ENCODE results near the gene KLRF1.

KLRF1 gene

GRCh38 chr12:9782547-9783382 lies 44.5 kb upstream of the KLRF1 start:
- Histone ChIP-seq H3K4me3 (replicated peaks; ENCODE audit: insufficient read depth, low read length) (no peak overlapping the region), H3K27ac (replicated peaks) (no peak overlapping the region), H3K27me3 (ENCODE audit: insufficient read depth, poor library complexity, severe bottlenecking) (no peaks in the 10 kb centered on the region)
- TF ChIP-seq SPI1 (IDR thresholded peaks at IDR 0.05; ENCODE audit: borderline replicate concordance, low read depth) = no peak
- TF ChIP-seq POLR2AphosphoS5 (IDR thresholded peaks at IDR 0.05; ENCODE audit: low read depth) = no peak
- no peak for TF ChIP-seq CTCF (IDR thresholded peaks at IDR 0.05; ENCODE audit: insufficient read depth, low read length)
- no peak for TF ChIP-seq GABPA (IDR thresholded peaks at IDR 0.05; ENCODE audit: low read depth)
- TF ChIP-seq, protein P1, sequence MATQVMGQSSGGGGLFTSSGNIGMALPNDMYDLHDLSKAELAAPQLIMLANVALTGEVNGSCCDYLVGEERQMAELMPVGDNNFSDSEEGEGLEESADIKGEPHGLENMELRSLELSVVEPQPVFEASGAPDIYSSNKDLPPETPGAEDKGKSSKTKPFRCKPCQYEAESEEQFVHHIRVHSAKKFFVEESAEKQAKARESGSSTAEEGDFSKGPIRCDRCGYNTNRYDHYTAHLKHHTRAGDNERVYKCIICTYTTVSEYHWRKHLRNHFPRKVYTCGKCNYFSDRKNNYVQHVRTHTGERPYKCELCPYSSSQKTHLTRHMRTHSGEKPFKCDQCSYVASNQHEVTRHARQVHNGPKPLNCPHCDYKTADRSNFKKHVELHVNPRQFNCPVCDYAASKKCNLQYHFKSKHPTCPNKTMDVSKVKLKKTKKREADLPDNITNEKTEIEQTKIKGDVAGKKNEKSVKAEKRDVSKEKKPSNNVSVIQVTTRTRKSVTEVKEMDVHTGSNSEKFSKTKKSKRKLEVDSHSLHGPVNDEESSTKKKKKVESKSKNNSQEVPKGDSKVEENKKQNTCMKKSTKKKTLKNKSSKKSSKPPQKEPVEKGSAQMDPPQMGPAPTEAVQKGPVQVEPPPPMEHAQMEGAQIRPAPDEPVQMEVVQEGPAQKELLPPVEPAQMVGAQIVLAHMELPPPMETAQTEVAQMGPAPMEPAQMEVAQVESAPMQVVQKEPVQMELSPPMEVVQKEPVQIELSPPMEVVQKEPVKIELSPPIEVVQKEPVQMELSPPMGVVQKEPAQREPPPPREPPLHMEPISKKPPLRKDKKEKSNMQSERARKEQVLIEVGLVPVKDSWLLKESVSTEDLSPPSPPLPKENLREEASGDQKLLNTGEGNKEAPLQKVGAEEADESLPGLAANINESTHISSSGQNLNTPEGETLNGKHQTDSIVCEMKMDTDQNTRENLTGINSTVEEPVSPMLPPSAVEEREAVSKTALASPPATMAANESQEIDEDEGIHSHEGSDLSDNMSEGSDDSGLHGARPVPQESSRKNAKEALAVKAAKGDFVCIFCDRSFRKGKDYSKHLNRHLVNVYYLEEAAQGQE (IDR thresholded peaks at IDR 0.05; ENCODE audit: insufficient replicate concordance, low read depth) = no peak
- DNase-seq (ENCODE audit: low read depth in 1 of 2, low spot score in 1 of 2) = no peak

DNA sequence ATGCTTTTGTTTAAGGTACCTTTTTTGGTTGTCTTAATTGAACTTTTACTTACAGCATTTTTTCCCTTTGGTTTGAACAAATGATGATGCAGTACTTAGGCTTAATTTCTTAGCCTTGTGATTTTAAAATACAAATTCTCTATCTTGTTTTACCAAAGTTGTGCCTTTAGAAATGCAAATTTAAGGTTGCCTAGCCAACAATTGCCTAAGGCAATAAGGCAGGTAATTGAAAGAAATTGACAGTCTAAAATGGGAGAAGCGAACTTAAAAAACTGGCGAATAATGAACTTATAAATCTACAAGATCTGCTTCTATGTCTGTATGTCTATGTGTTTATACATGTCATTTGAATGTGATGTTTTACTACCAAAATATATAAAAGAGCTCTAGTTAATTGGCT lies 43.0 kb upstream of the KLRF1 start:
- Histone ChIP-seq H3K4me3 (replicated peaks; ENCODE audit: insufficient read depth, low read length) (no peak overlapping the region), H3K27me3 (ENCODE audit: insufficient read depth, poor library complexity, severe bottlenecking) (no peaks in the 10 kb centered on the region), H3K27ac (replicated peaks) (no peak overlapping the region)
- TF ChIP-seq SPI1 (IDR thresholded peaks at IDR 0.05; ENCODE audit: borderline replicate concordance, low read depth) (no peak), GABPA (IDR thresholded peaks at IDR 0.05; ENCODE audit: low read depth) (no peak), CTCF (IDR thresholded peaks at IDR 0.05; ENCODE audit: insufficient read depth, low read length) (no peak), POLR2AphosphoS5 (IDR thresholded peaks at IDR 0.05; ENCODE audit: low read depth) (no peak)
- TF ChIP-seq, protein P1 (IDR thresholded peaks at IDR 0.05; ENCODE audit: insufficient replicate concordance, low read depth) = no peak
- no peak for DNase-seq (ENCODE audit: low read depth in 1 of 2, low spot score in 1 of 2)

DNA sequence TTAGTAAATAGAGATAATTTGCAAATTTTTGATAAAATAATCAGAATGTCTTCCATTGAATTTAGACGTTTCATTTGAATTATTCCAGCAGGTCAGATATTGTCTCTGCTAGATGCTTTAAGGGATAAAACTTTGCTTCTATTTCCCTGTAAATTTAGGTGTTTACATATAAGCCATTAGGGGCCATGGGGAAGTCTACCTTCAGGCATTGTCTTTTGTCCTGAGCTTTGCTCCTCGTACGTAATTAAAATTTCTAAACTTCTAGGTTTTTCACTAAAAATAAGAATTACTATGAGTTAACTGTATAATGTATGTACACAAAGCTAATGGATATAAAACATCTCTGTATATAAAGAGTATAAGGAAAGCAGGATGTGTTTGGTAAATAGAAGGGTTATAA lies 42.5 kb upstream of the KLRF1 start:
- TF ChIP-seq CTCF (IDR thresholded peaks at IDR 0.05; ENCODE audit: insufficient read depth, low read length) (no peak), POLR2AphosphoS5 (IDR thresholded peaks at IDR 0.05; ENCODE audit: low read depth) (no peak), SPI1 (IDR thresholded peaks at IDR 0.05; ENCODE audit: borderline replicate concordance, low read depth) (no peak), GABPA (IDR thresholded peaks at IDR 0.05; ENCODE audit: low read depth) (no peak)
- TF ChIP-seq, protein P1 (IDR thresholded peaks at IDR 0.05; ENCODE audit: insufficient replicate concordance, low read depth) = no peak
- Histone ChIP-seq H3K27me3 (ENCODE audit: insufficient read depth, poor library complexity, severe bottlenecking) (no peaks in the 10 kb centered on the region), H3K27ac (replicated peaks) (no peak overlapping the region), H3K4me3 (replicated peaks; ENCODE audit: insufficient read depth, low read length) (no peak overlapping the region)
- DNase-seq (ENCODE audit: low read depth in 1 of 2, low spot score in 1 of 2) = no peak
